Measurements from ENCODE around the gene HMGXB4. TPM values are rescaled to one million over a fixed set of nuclear protein-coding genes. Genes with fewer than 3 reads are reported as not detected.
A peak's percentile ranks its signal among the peaks of the same experiment; 100 is the strongest.
"Not testable (repeated sequence)": the region's sequence is repeated elsewhere in the genome, so short reads cannot be mapped to it uniquely, and the experiment has no call there.

HMGXB4 gene
- polyA plus RNA-seq, 1 donor: 18.6 TPM

DNA sequence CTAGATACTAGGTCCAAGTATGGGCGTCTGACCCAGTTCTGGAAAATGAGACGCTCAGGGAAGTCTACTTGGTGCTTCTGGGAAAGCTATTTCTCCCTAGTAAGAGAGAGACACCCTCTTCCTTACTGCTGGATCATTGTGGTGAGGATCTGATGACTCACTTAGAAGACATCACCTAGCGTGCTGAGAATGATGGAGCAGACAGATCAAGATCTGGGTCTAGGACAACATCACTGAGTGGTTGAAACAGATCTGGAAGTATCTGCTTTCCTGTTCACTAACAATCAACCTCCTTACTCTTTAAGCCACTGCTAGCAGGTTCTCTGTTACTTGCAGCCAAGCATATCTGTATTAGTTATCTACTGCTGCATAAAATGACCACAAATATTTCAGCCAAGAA is 38.3 kb upstream of the HMGXB4 start:
- Histone ChIP-seq H3K9me3 (ENCODE audit: control insufficient read depth, low read depth, low read length) (no peaks in the 10 kb centered on the region), H3K27me3 (ENCODE audit: control insufficient read depth, insufficient read depth, low read length) (no peaks in the 10 kb centered on the region), H3K27ac (ENCODE audit: low read length) (no peak overlapping the region), H3K4me3 (ENCODE audit: low read length) (no peak overlapping the region), H3K36me3 (ENCODE audit: control insufficient read depth, insufficient read depth, low read length) (no peaks in the 10 kb centered on the region), H3K4me1 (ENCODE audit: control insufficient read depth, insufficient read depth, low read length) (no peaks in the 10 kb centered on the region)
- DNase-seq: no peak
- no CpG with 5 or more reads among the region's 3 CpGs for WGBS (ENCODE audit: insufficient coverage, low lambda C conversion rate)

DNA sequence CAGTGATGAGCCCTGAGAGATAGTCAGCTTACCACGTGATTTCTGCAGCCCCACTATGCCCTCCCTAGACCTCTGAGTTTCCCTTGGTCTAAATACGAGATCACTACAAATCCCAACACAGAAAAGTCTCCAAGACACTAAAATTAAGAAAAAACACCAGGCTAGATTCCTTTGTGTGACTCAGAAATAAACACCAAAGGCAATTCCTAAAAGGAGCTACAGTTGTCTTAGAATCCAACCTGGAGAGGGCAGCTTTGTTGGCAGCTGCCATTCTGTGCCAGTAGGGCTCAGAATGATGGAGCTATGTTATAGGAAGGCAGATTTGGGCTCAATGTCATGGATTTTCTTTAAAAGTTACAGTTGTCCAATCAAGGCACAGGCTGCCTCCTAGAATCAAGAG is 37.1 kb upstream of the HMGXB4 start:
- DNase-seq: no peak
- Histone ChIP-seq H3K4me1 (ENCODE audit: control insufficient read depth, insufficient read depth, low read length) (no peaks in the 10 kb centered on the region), H3K27ac (ENCODE audit: low read length) (no peak overlapping the region), H3K36me3 (ENCODE audit: control insufficient read depth, insufficient read depth, low read length) (no peaks in the 10 kb centered on the region), H3K4me3 (ENCODE audit: low read length) (no peak overlapping the region), H3K27me3 (ENCODE audit: control insufficient read depth, insufficient read depth, low read length) (no peaks in the 10 kb centered on the region), H3K9me3 (ENCODE audit: control insufficient read depth, low read depth, low read length) (no peaks in the 10 kb centered on the region)
- no CpG with 5 or more reads among the region's 2 CpGs for WGBS (ENCODE audit: insufficient coverage, low lambda C conversion rate)

DNA sequence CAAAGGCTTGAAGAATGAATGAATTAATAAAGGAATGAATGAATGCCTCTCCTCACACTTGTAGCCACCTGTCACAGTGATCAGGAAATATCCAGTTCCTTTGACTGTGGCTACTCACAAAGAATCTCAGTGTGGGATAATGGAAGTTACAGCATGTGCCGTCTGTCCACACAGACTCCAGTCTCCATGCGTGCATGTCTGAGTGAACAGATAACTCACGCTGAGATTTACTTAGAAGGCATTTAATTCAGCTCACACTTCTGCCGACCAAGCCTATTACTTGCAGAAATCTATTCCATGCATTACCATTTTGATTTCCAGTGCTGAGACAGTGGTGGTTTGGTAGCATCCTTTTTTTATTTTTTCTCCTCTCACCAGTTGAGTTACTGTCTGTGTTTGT is 32.3 kb upstream of the HMGXB4 start:
- peaks cover 2% of the 10 kb centered on the region for H3K27me3 ChIP-seq (ENCODE audit: control insufficient read depth, insufficient read depth, low read length)
- 67% methylated on average over 1 of the region's 4 CpGs for WGBS (ENCODE audit: insufficient coverage, low lambda C conversion rate)
- DNase-seq: no peak
- H3K36me3 ChIP-seq (ENCODE audit: control insufficient read depth, insufficient read depth, low read length): no peaks in the 10 kb centered on the region
- no peaks in the 10 kb centered on the region for H3K4me1 ChIP-seq (ENCODE audit: control insufficient read depth, insufficient read depth, low read length)
- no peak overlapping the region for H3K27ac ChIP-seq (ENCODE audit: low read length)
- no peak overlapping the region for H3K4me3 ChIP-seq (ENCODE audit: low read length)
- H3K9me3 ChIP-seq (ENCODE audit: control insufficient read depth, low read depth, low read length): no peaks in the 10 kb centered on the region

DNA sequence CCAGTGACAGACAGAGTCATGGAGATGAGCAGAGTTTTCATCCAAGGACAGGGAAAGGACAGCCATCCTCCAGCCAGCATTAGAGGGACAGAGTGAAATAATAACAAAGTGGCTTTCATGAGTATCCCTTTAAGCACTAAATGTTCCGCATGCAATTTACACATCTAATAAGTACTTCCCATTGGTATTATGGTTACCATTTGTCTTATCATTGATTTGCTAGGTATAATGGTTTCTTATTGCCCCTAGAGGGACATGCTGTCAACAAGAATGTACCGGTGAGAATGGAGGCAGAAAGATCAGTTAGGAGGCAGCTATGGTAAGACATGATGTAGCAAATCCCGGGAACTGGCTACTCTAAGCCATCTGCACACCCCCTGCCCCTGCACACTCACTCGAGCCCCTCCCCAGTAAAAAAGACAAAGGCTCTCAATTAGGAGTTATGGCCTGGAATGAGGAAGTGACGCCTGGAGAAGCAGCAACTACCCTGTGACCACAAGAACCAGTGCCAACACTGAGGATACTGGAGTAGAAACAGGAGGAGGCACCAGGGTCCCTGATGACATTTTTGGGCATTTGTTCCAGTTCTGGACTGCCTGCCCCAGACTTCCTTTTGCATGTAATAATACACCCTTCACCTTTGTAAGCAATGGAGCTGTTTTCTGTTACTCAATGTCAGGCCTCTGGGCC is 30.2 kb upstream of the HMGXB4 start:
- H3K27ac ChIP-seq (ENCODE audit: low read length): no peak overlapping the region
- H3K4me3 ChIP-seq (ENCODE audit: low read length): no peak overlapping the region
- H3K4me1 ChIP-seq (ENCODE audit: control insufficient read depth, insufficient read depth, low read length): no peaks in the 10 kb centered on the region
- no peak for DNase-seq
- no peaks in the 10 kb centered on the region for H3K36me3 ChIP-seq (ENCODE audit: control insufficient read depth, insufficient read depth, low read length)
- WGBS (ENCODE audit: insufficient coverage, low lambda C conversion rate): no CpG with 5 or more reads among the region's 5 CpGs
- H3K9me3 ChIP-seq (ENCODE audit: control insufficient read depth, low read depth, low read length): no peaks in the 10 kb centered on the region
- peaks cover 7% of the 10 kb centered on the region for H3K27me3 ChIP-seq (ENCODE audit: control insufficient read depth, insufficient read depth, low read length)

DNA sequence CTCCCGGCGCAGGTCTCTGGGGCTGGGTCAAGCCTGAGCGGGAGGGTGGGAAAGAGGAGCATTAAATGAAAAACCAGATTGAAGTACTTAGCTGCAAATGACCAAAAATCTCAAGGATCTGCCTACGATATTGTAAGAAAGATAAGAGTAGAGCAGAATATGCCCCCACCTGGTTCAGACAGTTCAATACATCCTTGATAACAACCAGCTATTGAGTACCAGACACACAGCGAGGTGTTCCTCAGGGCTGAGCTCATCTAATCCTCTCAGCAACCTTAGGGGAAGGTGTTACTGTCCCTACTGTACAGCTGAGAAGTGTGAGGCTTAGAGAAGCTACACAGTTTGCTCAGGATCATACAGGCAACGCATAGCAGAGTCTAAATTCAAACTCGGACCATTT is 27.4 kb upstream of the HMGXB4 start:
- H3K9me3 ChIP-seq (ENCODE audit: control insufficient read depth, low read depth, low read length): no peaks in the 10 kb centered on the region
- no peak overlapping the region for H3K27ac ChIP-seq (ENCODE audit: low read length)
- DNase-seq: no peak
- no peaks in the 10 kb centered on the region for H3K36me3 ChIP-seq (ENCODE audit: control insufficient read depth, insufficient read depth, low read length)
- peaks cover 7% of the 10 kb centered on the region for H3K27me3 ChIP-seq (ENCODE audit: control insufficient read depth, insufficient read depth, low read length)
- no CpG with 5 or more reads among the region's 7 CpGs for WGBS (ENCODE audit: insufficient coverage, low lambda C conversion rate)
- no peaks in the 10 kb centered on the region for H3K4me1 ChIP-seq (ENCODE audit: control insufficient read depth, insufficient read depth, low read length)
- H3K4me3 ChIP-seq (ENCODE audit: low read length): no peak overlapping the region

DNA sequence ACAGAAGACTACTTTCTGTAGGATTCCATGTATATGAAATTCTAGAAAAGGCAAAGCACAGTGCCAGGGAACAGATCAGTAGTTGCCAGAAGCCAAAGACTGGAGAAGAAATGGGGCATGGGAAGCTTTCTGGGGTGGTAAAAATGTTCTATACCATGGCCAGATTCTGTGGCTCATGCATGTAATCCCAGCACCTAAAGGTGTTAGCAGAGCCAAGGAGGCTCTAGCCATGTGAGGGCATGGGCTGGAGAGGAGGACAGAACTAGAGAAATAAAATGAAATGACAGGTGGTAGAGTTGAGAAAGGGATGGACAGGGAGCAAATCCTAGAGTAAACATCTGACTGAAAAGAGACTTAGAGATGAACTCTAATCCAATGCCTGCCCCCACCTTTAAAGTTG is 26.9 kb upstream of the HMGXB4 start:
- H3K4me3 ChIP-seq (ENCODE audit: low read length): no peak overlapping the region
- no peak overlapping the region for H3K27ac ChIP-seq (ENCODE audit: low read length)
- DNase-seq: no peak
- H3K36me3 ChIP-seq (ENCODE audit: control insufficient read depth, insufficient read depth, low read length): no peaks in the 10 kb centered on the region
- peaks cover 7% of the 10 kb centered on the region for H3K27me3 ChIP-seq (ENCODE audit: control insufficient read depth, insufficient read depth, low read length)
- no peaks in the 10 kb centered on the region for H3K9me3 ChIP-seq (ENCODE audit: control insufficient read depth, low read depth, low read length)
- H3K4me1 ChIP-seq (ENCODE audit: control insufficient read depth, insufficient read depth, low read length): no peaks in the 10 kb centered on the region

DNA sequence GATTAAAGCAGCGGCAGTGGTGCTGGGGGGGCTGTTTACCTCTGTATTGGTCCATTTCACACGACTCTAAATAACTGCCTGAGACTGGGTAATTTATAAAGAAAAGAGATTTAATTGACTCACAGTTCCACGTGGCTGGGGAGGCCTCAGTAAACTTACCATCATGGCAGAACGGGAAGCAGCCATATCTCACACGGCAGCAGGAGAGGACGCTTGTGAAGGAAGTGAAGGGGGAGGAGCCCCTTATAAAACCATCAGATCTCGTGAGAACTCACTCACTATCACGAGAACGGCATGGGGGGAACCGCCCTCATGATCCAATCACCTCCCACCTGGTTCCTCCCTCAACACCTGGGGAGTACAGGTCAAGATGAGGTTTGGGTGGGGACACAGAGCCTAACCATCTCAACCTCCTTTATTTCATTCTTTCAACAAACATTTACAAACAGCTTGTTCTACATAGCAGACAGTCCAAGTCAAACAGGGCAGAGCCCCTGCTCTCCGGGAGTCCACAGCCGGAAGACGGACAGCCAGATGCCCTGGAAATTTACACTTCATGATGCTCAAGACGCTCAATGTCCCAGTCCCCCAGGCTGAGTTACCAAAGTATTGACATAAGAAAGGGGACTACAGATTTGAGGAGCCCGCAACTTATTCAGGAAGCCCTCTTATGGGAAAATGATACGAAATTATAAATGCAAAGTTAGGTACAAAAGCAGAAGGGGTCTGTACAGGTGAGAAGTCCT is 26.3 kb upstream of the HMGXB4 start:
- Histone ChIP-seq H3K27me3 (ENCODE audit: control insufficient read depth, insufficient read depth, low read length) (peaks cover 7% of the 10 kb centered on the region), H3K27ac (ENCODE audit: low read length) (no peak overlapping the region), H3K36me3 (ENCODE audit: control insufficient read depth, insufficient read depth, low read length) (no peaks in the 10 kb centered on the region), H3K4me1 (ENCODE audit: control insufficient read depth, insufficient read depth, low read length) (no peaks in the 10 kb centered on the region), H3K9me3 (ENCODE audit: control insufficient read depth, low read depth, low read length) (no peaks in the 10 kb centered on the region), H3K4me3 (ENCODE audit: low read length) (no peak overlapping the region)
- WGBS (ENCODE audit: insufficient coverage, low lambda C conversion rate): no CpG with 5 or more reads among the region's 16 CpGs
- DNase-seq: peak in 1 of 2 donors; percentile 7

DNA sequence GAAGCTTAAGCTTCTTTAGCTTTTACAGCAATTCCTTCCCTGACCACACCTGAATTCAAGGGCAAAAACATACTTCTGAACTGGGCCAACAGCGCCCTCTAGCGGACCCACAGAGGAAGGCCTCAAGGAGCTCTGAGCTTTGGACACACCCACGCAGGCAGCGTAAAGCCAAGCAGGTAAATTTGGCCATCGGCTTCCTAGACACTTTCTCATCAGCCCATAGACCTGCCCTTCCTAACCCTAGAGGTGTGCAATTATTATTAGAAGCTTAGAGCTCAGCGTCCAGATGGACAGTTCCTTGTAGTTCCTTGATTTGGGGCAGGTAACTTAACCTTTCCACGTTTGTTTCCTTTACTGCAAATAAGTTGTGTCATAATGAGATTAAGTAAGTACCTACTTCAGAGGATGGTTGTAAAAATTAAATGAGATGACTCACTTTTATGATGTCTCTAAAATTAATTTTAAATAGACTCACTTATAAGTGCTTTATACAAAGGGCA is 25.7 kb upstream of the HMGXB4 start:
- Histone ChIP-seq H3K9me3 (ENCODE audit: control insufficient read depth, low read depth, low read length) (no peaks in the 10 kb centered on the region), H3K27me3 (ENCODE audit: control insufficient read depth, insufficient read depth, low read length) (peaks cover 5% of the 10 kb centered on the region), H3K36me3 (ENCODE audit: control insufficient read depth, insufficient read depth, low read length) (no peaks in the 10 kb centered on the region), H3K4me3 (ENCODE audit: low read length) (no peak overlapping the region), H3K27ac (ENCODE audit: low read length) (no peak overlapping the region), H3K4me1 (ENCODE audit: control insufficient read depth, insufficient read depth, low read length) (no peaks in the 10 kb centered on the region)
- peak; percentile 62 to 68 for DNase-seq
- 38% methylated on average over 2 of the region's 7 CpGs for WGBS (ENCODE audit: insufficient coverage, low lambda C conversion rate)

DNA sequence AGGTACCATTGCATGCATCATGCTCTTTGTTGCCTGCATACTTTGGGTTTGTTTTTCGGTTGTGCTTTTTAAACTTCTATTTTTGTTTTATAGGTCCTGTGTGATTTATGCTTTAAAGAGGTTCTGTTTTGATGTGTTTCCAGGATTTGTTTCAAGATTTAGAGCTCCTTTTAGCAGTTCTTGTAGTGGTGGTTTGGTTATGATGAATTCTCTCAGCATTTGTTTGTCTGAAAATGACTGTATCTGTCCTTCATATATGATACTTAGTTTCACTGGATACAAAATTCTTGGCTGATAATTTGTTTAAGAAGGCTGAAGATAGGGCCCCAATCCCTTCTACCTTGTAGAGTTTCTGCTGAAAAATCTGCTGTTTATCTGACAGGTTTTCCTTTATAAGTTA is 18.5 kb upstream of the HMGXB4 start:
- H3K27me3 ChIP-seq (ENCODE audit: control insufficient read depth, insufficient read depth, low read length); DNase-seq; H3K4me3 ChIP-seq (ENCODE audit: low read length); H3K9me3 ChIP-seq (ENCODE audit: control insufficient read depth, low read depth, low read length); H3K4me1 ChIP-seq (ENCODE audit: control insufficient read depth, insufficient read depth, low read length); H3K36me3 ChIP-seq (ENCODE audit: control insufficient read depth, insufficient read depth, low read length); H3K27ac ChIP-seq (ENCODE audit: low read length): not testable (repeated sequence)
- WGBS (ENCODE audit: insufficient coverage, low lambda C conversion rate): no CpG with 5 or more reads among the region's 1 CpG

DNA sequence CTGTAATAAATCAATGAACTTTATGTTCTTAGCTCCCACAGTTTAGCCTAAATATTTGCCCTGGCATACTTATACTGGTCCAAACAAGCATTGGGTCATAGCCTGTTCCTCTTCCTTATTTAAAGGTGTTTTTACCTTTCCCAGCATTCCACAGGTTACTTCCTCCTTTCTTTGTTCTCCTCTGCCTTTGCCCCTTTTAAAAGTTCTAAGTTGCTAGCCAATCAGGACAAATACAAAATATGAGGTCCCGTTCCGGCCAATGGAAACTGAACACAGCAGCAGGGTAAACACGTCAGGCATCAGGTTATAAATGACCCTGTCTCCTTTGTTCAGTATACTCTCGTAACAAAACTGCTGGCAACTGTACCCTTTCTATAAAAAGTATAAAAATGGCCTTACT is 12.8 kb upstream of the HMGXB4 start:
- H3K27ac ChIP-seq (ENCODE audit: low read length); H3K27me3 ChIP-seq (ENCODE audit: control insufficient read depth, insufficient read depth, low read length): not testable (repeated sequence)

DNA sequence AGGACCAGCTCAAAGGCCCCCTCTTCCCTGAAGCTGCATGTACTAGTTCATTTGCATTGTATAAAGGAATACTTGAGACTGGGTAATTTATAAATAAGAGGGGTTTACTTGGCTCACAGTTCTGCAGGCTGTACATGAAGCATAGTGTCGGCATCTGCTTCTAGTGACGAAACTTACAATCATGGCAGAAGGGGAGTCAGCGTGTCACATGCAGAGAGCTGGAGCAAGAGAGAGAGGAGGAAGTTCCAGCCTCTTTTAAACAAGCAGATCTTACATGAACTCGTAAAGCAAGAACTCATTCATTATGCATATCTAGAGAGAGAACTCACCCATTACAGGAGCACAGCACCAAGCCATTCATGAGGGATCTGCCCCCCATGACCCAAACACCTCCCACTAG is 7.1 kb upstream of the HMGXB4 start:
- H3K4me1 ChIP-seq (ENCODE audit: control insufficient read depth, insufficient read depth, low read length): no peaks in the 10 kb centered on the region
- H3K9me3 ChIP-seq (ENCODE audit: control insufficient read depth, low read depth, low read length): no peaks in the 10 kb centered on the region
- no peak for DNase-seq
- H3K27me3 ChIP-seq (ENCODE audit: control insufficient read depth, insufficient read depth, low read length): no peaks in the 10 kb centered on the region
- H3K4me3 ChIP-seq (ENCODE audit: low read length): no peak overlapping the region
- no peaks in the 10 kb centered on the region for H3K36me3 ChIP-seq (ENCODE audit: control insufficient read depth, insufficient read depth, low read length)
- no peak overlapping the region for H3K27ac ChIP-seq (ENCODE audit: low read length)
- no CpG with 5 or more reads among the region's 4 CpGs for WGBS (ENCODE audit: insufficient coverage, low lambda C conversion rate)

More for the DNA sequence above, 12.8 kb upstream of the HMGXB4 start:
- not testable (repeated sequence) for DNase-seq; H3K4me1 ChIP-seq (ENCODE audit: control insufficient read depth, insufficient read depth, low read length); H3K36me3 ChIP-seq (ENCODE audit: control insufficient read depth, insufficient read depth, low read length); H3K4me3 ChIP-seq (ENCODE audit: low read length); H3K9me3 ChIP-seq (ENCODE audit: control insufficient read depth, low read depth, low read length)
- WGBS (ENCODE audit: insufficient coverage, low lambda C conversion rate): no CpG with 5 or more reads among the region's 4 CpGs
